ENCODE measurements around the gene PPP1R7.

Gene PPP1R7

GRCh38 chr2:241211276-241211675 is 61.0 kb downstream of the PPP1R7 start:
- no peak for DNase-seq (ENCODE audit: low spot score)
- FAIRE-seq, result no peak

GRCh38 chr2:241213041-241213440 is 62.8 kb downstream of the PPP1R7 start:
- DNase-seq (ENCODE audit: low spot score), result no peak
- no peak for FAIRE-seq

- DNase-seq (ENCODE audit: low spot score) (no peak), FAIRE-seq (no peak)
Measured at GRCh38 chr2:241213567-241213966, 63.3 kb downstream of the PPP1R7 start.

- DNase-seq (ENCODE audit: low spot score), result no peak
- FAIRE-seq, result no peak
Measured at GRCh38 chr2:241214209-241214608, 63.9 kb downstream of the PPP1R7 start.

GRCh38 chr2:241214766-241215165 is 64.5 kb downstream of the PPP1R7 start:
- FAIRE-seq (no peak), DNase-seq (ENCODE audit: low spot score) (no peak)

GRCh38 chr2:241215421-241215820 is 65.2 kb downstream of the PPP1R7 start:
- no peak for FAIRE-seq

GRCh38 chr2:241216211-241216761 is 66.0 kb downstream of the PPP1R7 start:
- DNase-seq (ENCODE audit: low spot score) (no peak), FAIRE-seq (no peak)

More at GRCh38 chr2:241215421-241215820, 65.2 kb downstream of the PPP1R7 start:
- DNase-seq (ENCODE audit: low spot score), result no peak

GRCh38 chr2:241217320-241218031 is 67.2 kb downstream of the PPP1R7 start:
- peak; percentile 44 for DNase-seq (ENCODE audit: low spot score)

GRCh38 chr2:241218131-241219029 is 68.1 kb downstream of the PPP1R7 start:
- DNase-seq (ENCODE audit: low spot score) (peak; percentile 83), FAIRE-seq (no peak)

More at GRCh38 chr2:241217320-241218031, 67.2 kb downstream of the PPP1R7 start:
- FAIRE-seq, result no peak

- FAIRE-seq, result no peak
- DNase-seq (ENCODE audit: low spot score), result no peak
Measured at GRCh38 chr2:241219030-241219382, 68.7 kb downstream of the PPP1R7 start.

GRCh38 chr2:241219856-241220356 is 69.6 kb downstream of the PPP1R7 start:
- DNase-seq (ENCODE audit: low spot score) (no peak), FAIRE-seq (no peak)

GRCh38 chr2:241223211-241224017 is 73.1 kb downstream of the PPP1R7 start:
- no peak for FAIRE-seq
- DNase-seq (ENCODE audit: low spot score), result peak; percentile 36

- FAIRE-seq (no peak), DNase-seq (ENCODE audit: low spot score) (peak; percentile 26)
Measured at GRCh38 chr2:241224018-241224850, 74.0 kb downstream of the PPP1R7 start.

GRCh38 chr2:241224851-241225438 is 74.7 kb downstream of the PPP1R7 start:
- DNase-seq (ENCODE audit: low spot score) (no peak), FAIRE-seq (no peak)

GRCh38 chr2:241225545-241225944 is 75.3 kb downstream of the PPP1R7 start:
- FAIRE-seq (no peak), DNase-seq (ENCODE audit: low spot score) (no peak)

GRCh38 chr2:241225983-241226382 is 75.7 kb downstream of the PPP1R7 start:
- FAIRE-seq (no peak), DNase-seq (ENCODE audit: low spot score) (no peak)

- DNase-seq (ENCODE audit: low spot score) (no peak), FAIRE-seq (no peak)
Measured at GRCh38 chr2:241226723-241227572, 76.7 kb downstream of the PPP1R7 start.

- DNase-seq (ENCODE audit: low spot score), result no peak
- no peak for FAIRE-seq
Measured at GRCh38 chr2:241227594-241227993, 77.3 kb downstream of the PPP1R7 start.

Measured in urothelium cell line (cell line).